HG03460 (cell line): ENCODE results near the gene SHANK2.

ENCODE experiments used
- ATAC-seq: cut with Tn5 transposase; IDR thresholded peaks from one replicate; pipeline ENCODE4 v1.9.1; 2021; ENCODE audit not compliant: unreplicated experiment

SHANK2 gene

DNA sequence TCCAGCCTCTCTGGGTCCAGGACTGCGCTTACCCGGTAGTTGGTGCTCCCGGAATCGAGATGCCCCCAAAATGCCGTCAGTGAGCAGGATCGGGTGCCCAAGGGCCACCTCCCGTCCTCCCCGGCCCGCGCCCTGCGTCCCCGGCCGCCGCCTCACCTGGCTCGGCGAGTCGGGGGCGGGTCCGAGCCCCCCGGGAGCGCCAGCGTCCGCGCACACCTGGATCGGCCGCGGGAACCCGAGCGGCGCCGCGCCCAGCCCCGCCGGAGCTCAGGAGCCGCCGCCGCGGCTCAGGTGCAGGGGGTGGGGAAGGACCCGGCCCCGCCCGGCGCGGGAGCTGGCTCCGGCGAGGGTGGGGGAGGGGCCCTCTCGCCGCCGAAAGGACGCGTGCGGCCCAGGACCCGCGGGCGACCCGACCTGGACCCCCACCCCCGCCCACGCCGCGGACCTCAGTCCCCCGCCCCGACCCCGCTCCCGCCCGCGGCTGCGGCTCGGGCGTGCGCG is at the start of gene SHANK2:
Gene SHANK2 (minus strand): TSS at position 309 of the 501 bp plus-strand sequence. CDS start 105,251 bp downstream, outside the sequence.
- no peak for ATAC-seq

GRCh38 chr11:71301858-71302533 is 49.6 kb upstream of the SHANK2 start:
- no peak for ATAC-seq

GRCh38 chr11:71301046-71301857 is 48.9 kb upstream of the SHANK2 start:
- ATAC-seq, result no peak

DNA sequence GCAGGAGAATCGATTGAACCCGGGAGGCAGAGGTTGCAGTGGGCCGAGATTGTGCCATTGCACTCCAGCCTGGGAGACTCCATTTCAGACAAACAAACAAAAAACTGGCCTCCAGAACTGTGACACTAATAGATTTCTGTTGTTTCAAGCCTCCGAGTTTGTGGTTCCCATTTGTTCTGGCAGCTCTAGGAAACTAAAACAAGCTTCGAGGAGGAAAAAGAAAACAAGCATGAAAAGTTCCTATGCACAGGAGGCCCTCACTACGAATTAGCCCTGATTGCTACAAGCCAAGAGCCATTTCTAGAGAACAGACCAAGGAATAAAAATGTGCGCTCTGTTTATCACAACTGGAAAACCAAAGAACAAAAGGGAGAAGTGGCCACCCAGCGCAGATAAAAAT is 47.8 kb upstream of the SHANK2 start:
- no peak for ATAC-seq

GRCh38 chr11:71298761-71299181 is 46.4 kb upstream of the SHANK2 start:
- no peak for ATAC-seq

DNA sequence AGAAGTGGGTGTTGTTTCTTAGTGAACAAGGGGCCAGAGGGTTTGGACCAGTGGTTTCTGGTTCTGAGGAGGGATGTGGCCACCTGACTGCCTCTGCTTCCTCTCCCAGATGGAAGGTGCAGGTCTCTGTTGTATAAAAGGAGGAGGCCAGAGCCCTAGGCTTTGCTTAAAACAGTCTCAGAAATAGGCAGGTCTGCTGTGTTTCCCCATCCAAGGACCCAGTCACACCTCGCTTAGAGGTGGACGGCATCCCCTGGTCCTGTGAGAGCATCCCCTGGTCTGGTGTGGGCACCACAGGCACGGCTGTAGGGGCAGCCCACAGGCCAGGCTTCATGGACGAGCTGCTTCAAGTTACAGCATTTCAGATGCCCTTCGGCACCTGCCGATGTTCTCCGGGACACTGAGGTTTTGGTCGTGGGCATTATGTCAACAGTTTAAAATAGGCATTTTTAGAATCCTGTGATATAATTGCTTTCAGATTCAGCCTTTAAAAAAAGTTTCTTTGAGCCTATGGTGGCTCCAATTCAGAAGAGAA is 45.7 kb upstream of the SHANK2 start:
- ATAC-seq, result no peak

GRCh38 chr11:71294846-71295600 is 42.6 kb upstream of the SHANK2 start:
- ATAC-seq, result no peak

GRCh38 chr11:71293961-71294782 is 41.8 kb upstream of the SHANK2 start:
- no peak for ATAC-seq

- no peak for ATAC-seq
Measured at GRCh38 chr11:71286701-71287643, 34.6 kb upstream of the SHANK2 start.

GRCh38 chr11:71285111-71285510 is 32.7 kb upstream of the SHANK2 start:
- no peak for ATAC-seq

GRCh38 chr11:71284525-71285092 is 32.2 kb upstream of the SHANK2 start:
- ATAC-seq, result no peak

GRCh38 chr11:71283971-71284441 is 31.6 kb upstream of the SHANK2 start:
- ATAC-seq, result no peak

GRCh38 chr11:71282581-71283351 is 30.4 kb upstream of the SHANK2 start:
- ATAC-seq, result no peak

DNA sequence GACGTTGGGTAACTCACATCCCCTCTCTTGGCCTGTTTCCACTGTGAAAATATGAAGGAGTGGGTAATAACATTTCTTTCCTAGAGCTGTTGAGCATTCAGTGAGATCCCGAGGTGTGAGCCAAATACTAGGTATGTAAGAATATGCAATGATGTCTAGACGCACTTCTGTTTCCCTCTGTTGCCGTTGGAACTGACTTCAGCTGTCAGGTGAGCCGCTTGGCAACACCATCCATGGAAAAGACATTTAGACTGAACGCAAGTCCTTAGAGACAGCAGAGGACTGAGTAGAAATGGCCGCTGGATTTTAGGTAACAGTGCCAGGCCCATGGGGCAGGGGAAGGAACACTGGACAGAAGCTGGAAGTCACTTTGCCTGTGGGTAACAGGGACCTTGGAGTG is 29.5 kb upstream of the SHANK2 start:
- ATAC-seq, result no peak

DNA sequence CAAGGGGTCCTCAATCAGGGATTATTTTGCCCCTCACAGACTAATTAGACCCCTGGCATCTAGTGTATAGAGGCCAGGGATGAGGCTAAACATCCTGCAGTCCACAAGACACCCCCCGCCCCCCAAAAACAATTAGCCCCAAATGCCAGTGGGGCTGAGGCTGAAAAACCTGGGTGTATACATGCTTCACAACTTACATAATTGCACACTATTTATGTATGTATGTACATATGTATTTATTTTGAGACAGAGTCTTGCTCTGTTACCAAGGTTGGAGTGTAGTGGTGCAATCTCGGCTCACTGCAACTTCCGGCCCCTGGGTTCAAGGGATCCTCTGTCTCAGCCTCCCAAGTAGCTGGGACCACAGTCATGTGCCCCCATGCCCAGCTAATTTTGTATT is 28.8 kb upstream of the SHANK2 start:
- ATAC-seq, result no peak

DNA sequence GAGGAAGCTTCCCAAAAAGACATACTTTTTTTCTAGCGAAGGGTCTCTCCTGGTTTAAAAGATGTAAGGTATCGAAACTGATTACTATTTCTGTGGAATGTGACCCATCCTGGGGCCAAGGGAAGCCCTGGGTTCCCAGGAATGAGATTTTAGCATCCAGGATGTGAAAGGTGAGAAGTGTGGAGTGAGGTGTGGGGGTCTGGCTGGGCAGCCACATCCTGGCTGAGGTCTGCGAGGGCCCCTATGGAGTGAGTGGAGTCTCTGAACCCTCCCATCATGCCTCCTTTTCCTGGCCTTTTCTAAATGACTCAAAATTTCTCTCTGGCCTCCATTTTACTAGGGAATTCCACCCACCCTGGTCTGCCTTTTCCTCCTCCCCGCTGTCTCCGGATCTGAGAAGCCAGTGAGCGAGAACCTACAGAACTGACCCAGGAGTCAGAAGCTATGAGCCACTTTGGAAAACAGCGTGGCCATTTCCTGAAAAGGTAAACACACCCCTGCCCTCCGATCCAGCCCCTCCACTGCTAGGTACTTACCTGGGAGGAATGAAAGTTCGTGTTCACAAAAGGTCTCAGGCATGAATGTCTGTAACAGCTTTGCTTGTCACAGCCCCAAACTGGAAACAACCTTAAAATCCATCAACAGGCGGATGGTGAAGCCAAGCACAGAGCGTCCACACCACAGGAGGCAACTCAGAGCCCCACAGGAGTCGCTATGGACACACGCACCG is 27.7 kb upstream of the SHANK2 start:
- ATAC-seq, result no peak

DNA sequence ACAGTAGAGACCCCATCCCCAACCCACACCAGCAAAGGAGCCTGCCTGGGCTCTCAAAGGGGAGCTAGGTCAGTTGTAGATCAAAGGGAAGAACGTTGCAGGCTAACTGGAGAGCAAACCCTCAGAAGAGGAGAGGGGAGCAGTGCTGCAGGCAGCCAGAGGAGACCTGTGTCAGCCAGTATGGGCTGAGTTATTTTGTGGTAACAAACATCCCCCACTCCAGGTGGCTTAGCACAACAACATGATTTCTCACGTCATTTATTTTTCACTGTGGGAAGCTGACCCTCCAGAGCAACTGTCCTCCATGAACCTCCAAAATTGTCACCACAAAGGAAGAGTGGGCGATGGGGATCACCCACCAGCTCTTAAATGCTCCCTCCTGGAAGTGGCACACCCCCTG is 19.8 kb upstream of the SHANK2 start:
- ATAC-seq, result no peak
